H9 (cell line): ENCODE measurements around the gene MED31. TPM values are rescaled to one million over a fixed set of nuclear protein-coding genes. Genes with fewer than 3 reads are reported as not detected.

ENCODE experiments used
- DNase-seq: peaks from one replicate; pipeline ENCODE4 v3.0.0-alpha.2; 2017
- H2AFZ ChIP-seq: one replicate; pipeline ENCODE4 v1.6.1; 2013; ENCODE audit warnings: mild to moderate bottlenecking, low read length, control low read depth, moderate library complexity
- H2AK5ac ChIP-seq: 2 replicates; pipeline ENCODE4 v1.6.1; 2013; ENCODE audit warnings: low read length, control low read depth, mixed read lengths; ENCODE audit not compliant: insufficient read length
- H2BK120ac ChIP-seq: one replicate; pipeline ENCODE4 v1.6.1; 2013; ENCODE audit warnings: low read depth, mild to moderate bottlenecking, low read length, control low read depth, inconsistent platforms; ENCODE audit not compliant: poor library complexity, severe bottlenecking
- H2BK12ac ChIP-seq: 2 replicates; pipeline ENCODE4 v1.6.1; 2013; ENCODE audit warnings: low read length, control low read depth, mixed read lengths, low read depth; ENCODE audit not compliant: insufficient read length
- H2BK15ac ChIP-seq: 2 replicates; pipeline ENCODE4 v1.6.1; 2013; ENCODE audit warnings: low read depth, low read length, control low read depth
- H2BK20ac ChIP-seq: one replicate; pipeline ENCODE4 v1.6.1; 2013; ENCODE audit warnings: low read depth, mild to moderate bottlenecking, low read length, control low read depth, inconsistent platforms; ENCODE audit not compliant: poor library complexity, severe bottlenecking
- H2BK5ac ChIP-seq: 2 replicates; pipeline ENCODE4 v1.6.1; 2013; ENCODE audit warnings: low read length, control low read depth, mixed read lengths; ENCODE audit not compliant: insufficient read length
- H3K14ac ChIP-seq: 2 replicates; pipeline ENCODE4 v1.6.1; 2013; ENCODE audit warnings: low read length, control low read depth; ENCODE audit not compliant: insufficient read depth
- H3K18ac ChIP-seq: 2 replicates; pipeline ENCODE4 v1.6.1; 2013; ENCODE audit warnings: low read depth, mild to moderate bottlenecking, mixed read lengths, low read length, control low read depth; ENCODE audit not compliant: insufficient read length
- H3K23ac ChIP-seq: 2 replicates; pipeline ENCODE4 v1.6.1; 2013; ENCODE audit warnings: low read length, control low read depth, mixed read lengths, low read depth; ENCODE audit not compliant: insufficient read length
- H3K23me2 ChIP-seq: 2 replicates; pipeline ENCODE4 v1.6.1; 2013; ENCODE audit warnings: low read depth, mild to moderate bottlenecking, mixed read lengths, low read length, control low read depth; ENCODE audit not compliant: insufficient read length, poor library complexity, severe bottlenecking
- H3K27ac ChIP-seq: 2 replicates; pipeline ENCODE4 v1.5.1; 2013; ENCODE audit warnings: low read length, control low read depth, mixed read lengths, low read depth; ENCODE audit not compliant: insufficient read length
- H3K27me3 ChIP-seq: 2 replicates; pipeline ENCODE4 v1.6.1; 2013; ENCODE audit warnings: low read length, control low read depth, inconsistent platforms; ENCODE audit not compliant: insufficient read depth
- H3K4ac ChIP-seq: 2 replicates; pipeline ENCODE4 v1.6.1; 2013; ENCODE audit warnings: low read depth, mild to moderate bottlenecking, control low read depth, inconsistent platforms, low read length, moderate library complexity
- H3K4me1 ChIP-seq: 2 replicates; pipeline ENCODE4 v1.6.1; 2013; ENCODE audit warnings: low read length, control low read depth, inconsistent platforms; ENCODE audit not compliant: insufficient read depth
- H3K4me2 ChIP-seq: 2 replicates; pipeline ENCODE4 v1.6.1; 2013; ENCODE audit warnings: low read length, control low read depth, mixed read lengths; ENCODE audit not compliant: insufficient read length, insufficient read depth
- H3K56ac ChIP-seq: 2 replicates; pipeline ENCODE4 v1.6.1; 2013; ENCODE audit warnings: low read depth, mild to moderate bottlenecking, mixed read lengths, low read length, control low read depth; ENCODE audit not compliant: insufficient read length
- H3K79me1 ChIP-seq: 2 replicates; pipeline ENCODE4 v1.6.1; 2013; ENCODE audit warnings: low read depth, mild to moderate bottlenecking, moderate library complexity, low read length, control low read depth, inconsistent platforms; ENCODE audit not compliant: insufficient read depth, poor library complexity, severe bottlenecking
- H3K79me2 ChIP-seq: 2 replicates; pipeline ENCODE4 v1.6.1; 2013; ENCODE audit warnings: low read length, control low read depth, inconsistent platforms; ENCODE audit not compliant: insufficient read depth
- H3K9ac ChIP-seq: 2 replicates; pipeline ENCODE4 v1.6.1; 2013; ENCODE audit warnings: low read length, control low read depth, mixed read lengths; ENCODE audit not compliant: insufficient read length; ENCODE audit errors: extremely low read depth
- H3K9me3 ChIP-seq: one replicate; pipeline ENCODE4 v1.6.1; 2013; ENCODE audit warnings: low read depth, low read length, inconsistent platforms; ENCODE audit not compliant: control insufficient read depth
- H3T11ph ChIP-seq: one replicate; pipeline ENCODE4 v1.6.1; 2013; ENCODE audit warnings: mild to moderate bottlenecking, low read length, control low read depth, inconsistent platforms
- H4K20me1 ChIP-seq: one replicate; pipeline ENCODE4 v1.6.1; 2013; ENCODE audit not compliant: control insufficient read depth, insufficient read length, insufficient read depth
- H4K5ac ChIP-seq: 2 replicates; pipeline ENCODE4 v1.6.1; 2013; ENCODE audit warnings: low read depth, mild to moderate bottlenecking, mixed read lengths, low read length, control low read depth; ENCODE audit not compliant: insufficient read length
- H4K8ac ChIP-seq: replicated peaks from 2 replicates; pipeline ENCODE4 v1.6.1; 2013; ENCODE audit warnings: low read length, control low read depth, mixed read lengths, low read depth; ENCODE audit not compliant: insufficient read length
- H4K91ac ChIP-seq: 2 replicates; pipeline ENCODE4 v1.6.1; 2013; ENCODE audit warnings: low read depth, mild to moderate bottlenecking, moderate library complexity, mixed read lengths, low read length, control low read depth; ENCODE audit not compliant: insufficient read length
- H3K27ac Mint-ChIP-seq, 3 experiments: 2 replicates in 2 of 3; 3 replicates in 1 of 3; pipeline ENCODE4 v1.8.0; 2020 to 2021; ENCODE audit warnings: mixed read lengths in 3 of 3, mild to moderate bottlenecking in 1 of 3, moderate library complexity in 1 of 3
- H3K27me3 Mint-ChIP-seq: 2 replicates; pipeline ENCODE4 v1.8.0; 2021; ENCODE audit warnings: low read depth, mild to moderate bottlenecking, moderate library complexity, mixed read lengths
- H3K36me3 Mint-ChIP-seq, 3 experiments: 2 replicates in 2 of 3; 3 replicates in 1 of 3; pipeline ENCODE4 v1.8.0; 2020 to 2021; ENCODE audit warnings: low read depth in 3 of 3, mixed read lengths in 3 of 3; ENCODE audit not compliant: insufficient read depth in 1 of 3
- H3K4me1 Mint-ChIP-seq, 2 experiments: 2 replicates each; pipeline ENCODE4 v1.8.0; 2020; ENCODE audit warnings: mixed read lengths in 2 of 2
- H3K4me3 Mint-ChIP-seq, 2 experiments: 2 replicates in 1 of 2; 3 replicates in 1 of 2; pipeline ENCODE4 v1.8.0; 2020 to 2021; ENCODE audit warnings: mild to moderate bottlenecking in 2 of 2, mixed read lengths in 2 of 2, moderate library complexity in 1 of 2
- H3K9me3 Mint-ChIP-seq, 2 experiments: 2 replicates in 1 of 2; 3 replicates in 1 of 2; pipeline ENCODE4 v1.8.0; 2020; ENCODE audit warnings: mild to moderate bottlenecking in 2 of 2, mixed read lengths in 2 of 2, moderate library complexity in 1 of 2
- WGBS: extraction: QIAGEN DNeasy Blood & Tissue Kit; methylation state at CpG from one replicate; pipeline ENCODE4 v1.1.7; 2013; ENCODE audit warnings: missing lambda C conversion rate, low lambda C conversion rate, mixed read lengths; ENCODE audit not compliant: insufficient read length; ENCODE audit errors: extremely low coverage; 5-methylcytosine and 5-hydroxymethylcytosine counted together
- total RNA-seq: library from RNA; stranded (reverse); gene quantifications from 2 replicates; pipeline ENCODE4 v1.2.1, GENCODE V29; 2021
- TF ChIP-seq, protein P1 (sequence below): fragments of 200-600 bp; sonication (generic); conservative IDR thresholded peaks from 3 replicates; pipeline ENCODE4 v1.8.0; 2021; ENCODE audit warnings: antibody characterized with exemption, mild to moderate bottlenecking

The MED31 gene
- total RNA-seq, 1 experiment from 2014 or later: 11.8 TPM

DNA sequence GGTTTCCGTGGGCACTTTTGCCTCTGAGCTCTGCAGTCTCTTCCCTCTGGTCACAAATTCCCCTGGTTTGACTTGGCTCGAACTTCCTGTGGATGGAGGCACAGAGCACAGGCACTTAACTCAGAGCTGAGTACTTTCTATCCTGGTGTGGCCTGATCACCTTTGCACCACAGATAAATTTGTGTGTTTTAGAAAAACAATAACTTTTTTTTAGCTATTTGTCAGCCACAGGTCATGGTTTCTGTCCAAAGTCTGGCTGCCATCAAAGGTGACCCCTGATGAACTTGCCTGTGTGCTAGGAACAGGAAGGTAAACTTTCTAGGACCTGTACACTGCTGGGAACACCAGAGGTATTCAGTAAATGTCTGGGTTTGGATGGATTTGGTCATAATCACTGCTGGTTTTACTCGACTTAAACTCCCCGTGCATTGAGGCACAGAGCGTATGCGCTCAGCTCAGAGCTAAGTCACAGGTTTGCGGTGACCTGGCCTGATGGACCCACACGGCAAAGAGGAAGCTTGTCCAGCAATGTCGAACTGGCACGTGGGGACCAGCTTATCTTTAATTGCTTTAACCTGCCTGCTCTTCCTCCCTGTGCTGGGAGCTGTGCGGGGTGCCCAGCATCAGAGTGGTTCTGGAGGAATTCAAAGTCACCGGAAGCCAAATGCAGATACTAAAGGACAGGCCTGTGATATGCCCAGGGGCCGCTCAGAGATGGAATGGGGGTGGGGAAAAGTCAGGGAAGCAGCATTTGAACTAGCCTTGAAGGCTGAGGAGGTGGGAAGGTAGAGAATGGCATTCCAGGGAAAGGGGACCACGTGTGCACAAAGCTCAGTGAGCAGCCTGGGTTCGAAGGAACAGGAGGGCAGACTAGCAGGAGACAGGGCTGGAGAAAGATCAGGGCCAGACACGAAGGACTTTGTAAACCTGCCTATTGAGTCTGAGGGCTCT, 48.9 kb upstream of the MED31 start:
- no peak for DNase-seq
- H3K4ac ChIP-seq: no peak overlapping the region
- peaks cover 3 to 6% of the 10 kb centered on the region in 2 experiments; a peak in 3 of 4 replicates for H3K4me1 Mint-ChIP-seq
- H3K27ac Mint-ChIP-seq: peak overlapping the region in 1 of 3 experiments; percentile 2; a peak in 1 of 7 replicates
- H3K9me3 Mint-ChIP-seq: no peaks in the 10 kb centered on the region
- H3K14ac ChIP-seq: no peak overlapping the region
- no peak overlapping the region for H3K18ac ChIP-seq
- H3K27me3 ChIP-seq: no peaks in the 10 kb centered on the region
- H2AFZ ChIP-seq: no peak overlapping the region
- TF ChIP-seq, protein P1, sequence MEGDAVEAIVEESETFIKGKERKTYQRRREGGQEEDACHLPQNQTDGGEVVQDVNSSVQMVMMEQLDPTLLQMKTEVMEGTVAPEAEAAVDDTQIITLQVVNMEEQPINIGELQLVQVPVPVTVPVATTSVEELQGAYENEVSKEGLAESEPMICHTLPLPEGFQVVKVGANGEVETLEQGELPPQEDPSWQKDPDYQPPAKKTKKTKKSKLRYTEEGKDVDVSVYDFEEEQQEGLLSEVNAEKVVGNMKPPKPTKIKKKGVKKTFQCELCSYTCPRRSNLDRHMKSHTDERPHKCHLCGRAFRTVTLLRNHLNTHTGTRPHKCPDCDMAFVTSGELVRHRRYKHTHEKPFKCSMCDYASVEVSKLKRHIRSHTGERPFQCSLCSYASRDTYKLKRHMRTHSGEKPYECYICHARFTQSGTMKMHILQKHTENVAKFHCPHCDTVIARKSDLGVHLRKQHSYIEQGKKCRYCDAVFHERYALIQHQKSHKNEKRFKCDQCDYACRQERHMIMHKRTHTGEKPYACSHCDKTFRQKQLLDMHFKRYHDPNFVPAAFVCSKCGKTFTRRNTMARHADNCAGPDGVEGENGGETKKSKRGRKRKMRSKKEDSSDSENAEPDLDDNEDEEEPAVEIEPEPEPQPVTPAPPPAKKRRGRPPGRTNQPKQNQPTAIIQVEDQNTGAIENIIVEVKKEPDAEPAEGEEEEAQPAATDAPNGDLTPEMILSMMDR: no peak
- H4K91ac ChIP-seq: no peak overlapping the region
- no peaks in the 10 kb centered on the region for H3K4me1 ChIP-seq
- no peaks in the 10 kb centered on the region for H3K23me2 ChIP-seq
- H3K23ac ChIP-seq: no peak overlapping the region
- no peaks in the 10 kb centered on the region for H3K9me3 ChIP-seq
- no peak overlapping the region for H2BK120ac ChIP-seq
- H4K20me1 ChIP-seq: no peaks in the 10 kb centered on the region
- H3K4me2 ChIP-seq: no peak overlapping the region
- H4K8ac ChIP-seq: no peak overlapping the region
- H2BK12ac ChIP-seq: no peak overlapping the region
- no peaks in the 10 kb centered on the region; a peak in 1 of 7 replicates for H3K36me3 Mint-ChIP-seq
- no peaks in the 10 kb centered on the region for H3K79me2 ChIP-seq
- no peak overlapping the region for H4K5ac ChIP-seq
- WGBS: no CpG with 5 or more reads among the region's 16 CpGs
- H2BK20ac ChIP-seq: no peak overlapping the region
- peaks cover 18% of the 10 kb centered on the region for H3K27me3 Mint-ChIP-seq
- H2BK5ac ChIP-seq: no peak overlapping the region
- no peaks in the 10 kb centered on the region for H3K79me1 ChIP-seq
- no peak overlapping the region for H2AK5ac ChIP-seq
- H3K56ac ChIP-seq: no peak overlapping the region
- H2BK15ac ChIP-seq: no peak overlapping the region
- H3K27ac ChIP-seq: no peak overlapping the region
- H3K4me3 Mint-ChIP-seq: no peak overlapping the region
- H3K9ac ChIP-seq: no peak overlapping the region
- H3T11ph ChIP-seq: no peak overlapping the region
